ENCODE results near the gene SCN1B.
"Not testable (repeated sequence)": the region's sequence is repeated elsewhere in the genome, so short reads cannot be mapped to it uniquely, and the experiment has no call there.

The SCN1B gene

GRCh38 chr19:35000647-35001501 is 29.4 kb upstream of the SCN1B start:
- peak in 1 of 2 donors; percentile 44 for DNase-seq (ENCODE audit: low read depth in 2 of 2)

- DNase-seq (ENCODE audit: low read depth in 2 of 2): no peak
Measured at GRCh38 chr19:35002037-35002535, 28.2 kb upstream of the SCN1B start.

- no peak for DNase-seq (ENCODE audit: low read depth in 2 of 2)
Measured at GRCh38 chr19:35004517-35005255, 25.6 kb upstream of the SCN1B start.

GRCh38 chr19:35005256-35005977 is 24.9 kb upstream of the SCN1B start:
- DNase-seq (ENCODE audit: low read depth in 2 of 2): no peak

- not testable (repeated sequence) for DNase-seq (ENCODE audit: low read depth in 2 of 2)
Measured at GRCh38 chr19:35006007-35006341, 24.3 kb upstream of the SCN1B start.

- no peak for DNase-seq (ENCODE audit: low read depth in 2 of 2)
Measured at GRCh38 chr19:35006342-35006998, 23.8 kb upstream of the SCN1B start.

GRCh38 chr19:35006999-35007365 is 23.3 kb upstream of the SCN1B start:
- no peak for DNase-seq (ENCODE audit: low read depth in 2 of 2)

GRCh38 chr19:35007427-35007826 is 22.8 kb upstream of the SCN1B start:
- DNase-seq (ENCODE audit: low read depth in 2 of 2): not testable (repeated sequence)

- no peak for DNase-seq (ENCODE audit: low read depth in 2 of 2)
Measured at GRCh38 chr19:35008891-35009341, 21.4 kb upstream of the SCN1B start.

- no peak for DNase-seq (ENCODE audit: low read depth in 2 of 2)
Measured at GRCh38 chr19:35009424-35010415, 20.6 kb upstream of the SCN1B start.

GRCh38 chr19:35011091-35011689 is 19.1 kb upstream of the SCN1B start:
- no peak for DNase-seq (ENCODE audit: low read depth in 2 of 2)

- DNase-seq (ENCODE audit: low read depth in 2 of 2): no peak
Measured at GRCh38 chr19:35011737-35012682, 18.3 kb upstream of the SCN1B start.

GRCh38 chr19:35013041-35013819 is 17.0 kb upstream of the SCN1B start:
- peak; percentile 70 to 76 for DNase-seq (ENCODE audit: low read depth in 2 of 2)

- DNase-seq (ENCODE audit: low read depth in 2 of 2): no peak
Measured at GRCh38 chr19:35013820-35014754, 16.2 kb upstream of the SCN1B start.

GRCh38 chr19:35014774-35015173 is 15.5 kb upstream of the SCN1B start:
- not testable (repeated sequence) for DNase-seq (ENCODE audit: low read depth in 2 of 2)

- DNase-seq (ENCODE audit: low read depth in 2 of 2): no peak
Measured at GRCh38 chr19:35015270-35015953, 14.9 kb upstream of the SCN1B start.

Measured in activated CD4-positive, alpha-beta T cell treated with anti-CD3 and anti-CD28 coated beads for 24 hours (primary cell).